Measurements from ENCODE around the gene NARF. TPM values are rescaled to one million over a fixed set of nuclear protein-coding genes. Genes with fewer than 3 reads are reported as not detected.
A peak's percentile ranks its signal among the peaks of the same experiment; 100 is the strongest.
"Not testable (repeated sequence)": the region's sequence is repeated elsewhere in the genome, so short reads cannot be mapped to it uniquely, and the experiment has no call there.

The NARF gene
- polyA plus RNA-seq, 3 donors = 88.2 to 99.3 (median 94.8) TPM

DNA sequence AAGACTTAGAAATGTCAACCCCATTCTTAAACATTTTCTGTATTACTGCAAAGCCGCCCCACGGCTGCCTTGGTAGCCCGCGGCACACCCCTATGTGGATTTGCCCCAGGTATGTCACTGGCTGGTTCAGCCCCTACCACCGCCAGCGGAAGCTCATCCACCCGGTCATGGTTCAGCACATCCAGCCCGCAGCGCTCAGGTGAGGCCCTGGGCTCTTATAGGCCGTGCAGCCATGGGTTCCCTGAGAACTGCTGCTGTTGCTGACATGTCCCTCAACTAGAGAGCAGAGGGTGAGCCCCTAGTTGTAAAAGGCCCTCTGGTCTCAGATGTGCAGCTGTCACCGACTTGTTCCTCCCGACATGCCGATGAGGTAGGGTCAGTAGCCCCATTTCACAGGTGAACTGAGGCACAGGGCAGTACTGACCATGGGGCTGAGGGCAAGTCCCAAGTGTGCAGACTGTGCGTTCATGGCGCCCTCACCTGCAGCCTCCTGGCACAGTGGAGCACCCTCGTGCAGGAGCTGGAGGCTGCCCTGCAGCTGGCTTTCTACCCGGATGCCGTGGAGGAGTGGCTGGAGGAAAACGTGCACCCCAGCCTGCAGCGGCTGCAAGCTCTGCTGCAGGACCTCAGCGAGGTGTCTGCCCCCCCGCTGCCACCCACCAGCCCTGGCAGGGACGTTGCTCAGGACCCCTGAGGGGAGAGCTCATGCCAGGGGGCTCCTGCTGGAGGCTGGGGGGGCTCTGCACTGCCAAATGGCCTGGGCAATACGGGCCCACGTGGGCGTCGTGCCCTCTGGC, 16.7 kb upstream of the NARF start:
- DNase-seq (ENCODE audit: extremely low read depth in 1 of 11, low read depth in 9 of 11, low spot score in 4 of 11) = no peak

DNA sequence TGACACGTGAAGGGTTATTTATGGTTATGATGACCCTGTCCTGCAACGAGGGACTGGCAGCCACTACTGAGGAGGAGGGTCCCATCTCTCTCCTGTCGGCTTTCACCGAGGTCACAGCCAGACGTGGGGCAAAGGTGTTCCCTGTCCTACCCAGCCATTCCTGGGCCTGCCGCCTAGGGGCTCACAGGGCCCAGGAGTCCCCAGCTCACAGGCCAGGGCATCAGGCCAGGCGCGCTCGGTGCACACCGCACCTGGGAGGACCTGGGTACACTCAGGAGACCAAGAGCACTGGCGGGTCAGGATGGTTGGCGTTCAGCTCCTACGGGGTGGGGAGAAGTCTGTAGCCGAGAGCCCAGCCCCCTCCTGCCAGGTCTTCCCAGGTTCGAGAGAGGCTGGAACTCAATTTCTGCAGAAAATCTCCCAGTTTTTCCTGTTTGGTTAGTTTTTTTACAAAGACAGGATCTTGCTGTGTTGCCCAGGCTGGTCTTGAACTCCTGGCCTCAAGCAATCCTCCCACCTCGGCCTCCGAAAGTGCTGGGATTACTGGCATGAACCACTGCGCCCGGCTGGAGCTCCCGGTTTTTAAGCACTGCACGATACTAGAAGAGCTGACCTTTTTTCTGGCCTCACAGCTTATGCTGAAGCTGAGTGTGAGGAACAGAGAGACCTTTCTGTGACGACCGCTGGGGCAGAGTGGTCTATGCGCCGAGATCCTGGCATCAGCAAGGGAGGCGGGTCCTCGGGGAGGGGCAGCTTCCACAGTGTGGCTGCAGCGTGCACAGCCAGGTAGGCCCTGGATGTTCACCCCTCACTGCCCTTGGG, 15.7 kb upstream of the NARF start:
- no peak for DNase-seq (ENCODE audit: extremely low read depth in 1 of 11, low read depth in 9 of 11, low spot score in 4 of 11)

DNA sequence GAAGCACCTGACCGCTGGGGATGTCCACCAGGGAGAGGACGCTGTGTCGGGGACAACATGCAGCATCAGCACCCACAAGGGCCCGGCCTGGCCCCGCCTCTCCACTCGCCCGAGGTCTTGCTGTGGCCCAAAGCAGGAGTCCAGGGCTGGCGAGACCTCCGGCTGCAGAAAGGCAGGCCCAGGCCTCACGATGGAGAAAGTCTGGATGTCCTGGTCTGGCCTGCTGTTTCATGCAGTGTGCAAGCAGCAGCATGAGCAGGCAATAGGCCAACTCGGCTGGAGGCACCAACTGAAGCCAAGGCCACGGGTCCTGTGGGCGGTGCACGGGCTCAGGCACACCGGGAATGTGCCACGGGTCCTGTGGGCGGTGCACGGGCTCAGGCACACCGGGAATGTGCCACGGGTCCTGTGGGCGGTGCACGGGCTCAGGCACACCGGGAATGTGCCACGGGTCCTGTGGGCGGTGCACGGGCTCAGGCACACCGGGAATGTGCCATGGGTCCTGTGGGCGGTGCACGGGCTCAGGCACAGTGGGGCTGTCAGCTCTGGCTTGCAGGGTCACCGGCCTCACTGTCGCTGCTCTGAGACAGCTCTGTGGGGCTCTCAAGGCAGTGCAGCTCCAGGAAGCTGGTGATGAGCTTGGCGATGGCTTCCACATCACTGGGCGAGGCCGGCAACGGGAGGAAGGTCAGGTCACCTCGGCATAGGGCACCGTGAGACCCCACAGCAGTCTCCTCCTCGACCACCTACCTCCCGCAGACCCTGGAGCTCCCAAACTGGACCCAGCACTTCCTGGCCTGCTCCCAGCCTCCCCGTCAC, 14.9 kb upstream of the NARF start:
- DNase-seq (ENCODE audit: extremely low read depth in 1 of 11, low read depth in 9 of 11, low spot score in 4 of 11) = no peak

DNA sequence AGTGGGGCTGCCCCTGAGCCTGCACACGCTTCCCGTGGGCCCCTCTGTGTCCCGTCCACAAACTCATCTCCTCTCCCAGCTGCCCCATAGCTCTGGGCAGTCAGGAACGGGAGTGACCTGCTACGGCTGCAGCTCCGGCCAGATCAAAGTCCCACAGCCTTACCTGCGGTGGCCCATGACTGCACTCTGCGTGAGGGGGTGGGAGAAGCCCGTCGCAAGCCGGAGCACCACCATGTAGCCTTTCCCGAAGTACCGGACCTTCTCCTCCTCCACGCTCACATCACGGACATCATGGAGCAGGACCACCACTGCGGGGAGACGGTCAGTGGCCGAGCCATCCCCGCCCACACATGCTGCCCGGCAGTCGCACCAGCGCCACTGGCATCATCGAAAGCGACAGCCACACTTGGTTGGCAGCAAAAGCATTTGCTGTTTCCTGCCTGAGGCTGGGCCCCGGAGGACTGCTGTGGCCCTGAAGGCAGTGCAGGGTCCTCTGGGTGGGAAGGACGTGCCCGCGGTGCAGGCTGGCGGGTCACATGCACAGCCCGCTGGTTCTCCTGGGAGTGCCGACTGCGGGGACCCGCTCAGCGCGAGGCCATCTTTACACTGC, 14.2 kb upstream of the NARF start:
- DNase-seq (ENCODE audit: extremely low read depth in 1 of 11, low read depth in 9 of 11, low spot score in 4 of 11) = no peak

DNA sequence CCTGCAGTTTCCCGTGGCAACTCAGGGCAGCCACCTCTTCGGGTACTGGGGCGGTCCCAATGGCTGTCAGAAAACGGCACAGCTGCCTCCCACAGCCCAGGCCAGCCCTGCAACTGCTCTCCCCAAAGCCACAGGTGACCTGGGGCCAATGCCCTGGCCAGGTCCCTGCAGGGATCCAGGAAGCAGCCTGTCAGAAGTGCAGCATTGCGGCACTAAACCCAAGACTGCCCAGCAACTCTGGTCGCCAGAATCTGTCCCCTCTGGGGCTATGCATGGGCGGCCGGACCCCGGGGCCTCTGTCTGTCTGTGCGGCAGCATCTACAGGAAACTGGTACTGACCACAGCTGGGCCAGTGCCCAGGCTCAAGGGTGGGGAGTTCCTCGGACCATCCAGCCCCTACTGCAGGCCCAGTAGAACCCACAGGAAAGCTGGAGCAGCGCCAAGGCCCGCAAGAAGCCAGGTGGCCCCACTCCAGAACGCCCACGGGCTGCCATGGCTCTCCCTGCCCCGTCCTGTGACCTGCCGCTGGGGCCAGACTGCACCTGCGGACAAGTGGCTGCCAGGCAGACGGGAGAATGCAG, 13.5 kb upstream of the NARF start:
- no peak for DNase-seq (ENCODE audit: extremely low read depth in 1 of 11, low read depth in 9 of 11, low spot score in 4 of 11)

DNA sequence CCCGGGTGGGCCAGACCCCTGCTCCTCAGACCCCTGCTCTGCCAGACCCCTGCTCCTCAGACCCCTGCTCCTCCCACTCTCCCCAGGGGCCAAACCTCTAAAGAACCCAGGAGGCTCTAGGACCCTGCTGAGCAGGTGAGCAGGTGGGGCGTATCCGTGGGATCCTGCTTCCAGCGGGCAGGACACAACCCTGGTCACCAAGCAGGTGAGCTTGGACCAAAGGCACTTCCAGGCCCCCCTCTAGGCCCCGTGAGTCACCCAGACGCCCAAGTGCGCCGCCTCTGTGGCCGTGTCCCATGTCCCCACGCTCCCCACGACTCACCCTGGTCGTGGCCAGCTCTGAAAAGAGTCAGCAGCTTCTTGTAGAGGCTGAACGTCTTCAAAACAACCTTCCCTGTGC, 13.0 kb upstream of the NARF start:
- no peak for DNase-seq (ENCODE audit: extremely low read depth in 1 of 11, low read depth in 9 of 11, low spot score in 4 of 11)

DNA sequence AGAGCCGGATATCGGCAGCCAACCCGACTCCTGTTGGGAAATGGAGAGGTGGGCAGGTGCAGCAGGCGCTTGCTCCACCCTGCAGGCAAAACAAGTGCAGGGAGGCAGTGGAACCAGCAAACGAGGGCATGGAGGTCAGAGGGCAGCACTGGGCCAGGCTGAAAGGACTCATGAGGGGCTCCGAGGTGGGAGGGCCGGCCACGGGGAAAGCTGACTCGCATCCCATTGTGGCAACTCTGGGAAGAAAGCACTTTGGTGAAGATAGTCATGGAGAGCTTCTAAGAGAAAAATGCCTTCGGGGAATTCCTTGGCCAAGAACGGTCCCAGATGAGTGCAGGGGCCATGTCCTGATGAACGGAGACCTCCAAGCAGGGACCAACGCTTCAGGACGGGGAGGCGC, 12.4 kb upstream of the NARF start:
- no peak for DNase-seq (ENCODE audit: extremely low read depth in 1 of 11, low read depth in 9 of 11, low spot score in 4 of 11)

DNA sequence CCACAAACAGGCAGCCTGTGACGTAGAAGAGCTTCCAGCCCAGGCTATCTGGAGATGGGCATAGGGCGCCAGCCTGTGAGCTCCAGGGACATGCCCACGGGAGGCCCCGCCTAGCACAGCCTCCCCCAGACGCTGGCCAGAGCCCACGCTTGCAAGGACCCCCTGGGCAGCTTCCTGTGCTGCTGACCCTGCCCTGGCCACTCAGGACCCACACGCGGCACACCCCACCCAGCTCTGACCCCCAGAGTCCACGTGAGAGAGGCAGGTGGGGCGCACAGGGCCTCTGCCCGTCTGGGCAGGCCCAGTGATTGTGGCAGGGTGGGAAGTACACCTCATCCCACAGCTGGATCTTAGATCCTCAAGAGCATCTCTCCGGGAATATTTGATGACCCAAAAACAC, 11.9 kb upstream of the NARF start:
- DNase-seq (ENCODE audit: extremely low read depth in 1 of 11, low read depth in 9 of 11, low spot score in 4 of 11) = no peak

DNA sequence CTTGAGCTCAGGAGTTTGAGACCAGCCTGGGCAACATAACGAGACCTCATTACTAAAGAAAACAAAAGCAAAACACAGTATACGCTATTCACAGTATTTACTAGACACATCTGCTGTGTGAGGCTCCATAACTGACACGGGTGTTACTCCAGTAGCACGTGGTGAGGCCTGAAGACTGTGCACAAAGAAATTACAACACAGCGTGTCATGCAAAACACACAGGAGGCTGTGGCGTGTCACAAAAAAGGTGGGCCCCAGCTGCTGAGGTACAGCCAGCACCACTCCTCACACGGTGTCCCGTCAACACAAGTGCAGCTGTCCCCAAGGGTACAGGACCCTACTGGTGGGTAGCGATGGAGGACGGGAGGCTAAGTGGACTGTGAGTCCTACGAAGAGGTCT, 10.7 kb upstream of the NARF start:
- no peak for DNase-seq (ENCODE audit: extremely low read depth in 1 of 11, low read depth in 9 of 11, low spot score in 4 of 11)

DNA sequence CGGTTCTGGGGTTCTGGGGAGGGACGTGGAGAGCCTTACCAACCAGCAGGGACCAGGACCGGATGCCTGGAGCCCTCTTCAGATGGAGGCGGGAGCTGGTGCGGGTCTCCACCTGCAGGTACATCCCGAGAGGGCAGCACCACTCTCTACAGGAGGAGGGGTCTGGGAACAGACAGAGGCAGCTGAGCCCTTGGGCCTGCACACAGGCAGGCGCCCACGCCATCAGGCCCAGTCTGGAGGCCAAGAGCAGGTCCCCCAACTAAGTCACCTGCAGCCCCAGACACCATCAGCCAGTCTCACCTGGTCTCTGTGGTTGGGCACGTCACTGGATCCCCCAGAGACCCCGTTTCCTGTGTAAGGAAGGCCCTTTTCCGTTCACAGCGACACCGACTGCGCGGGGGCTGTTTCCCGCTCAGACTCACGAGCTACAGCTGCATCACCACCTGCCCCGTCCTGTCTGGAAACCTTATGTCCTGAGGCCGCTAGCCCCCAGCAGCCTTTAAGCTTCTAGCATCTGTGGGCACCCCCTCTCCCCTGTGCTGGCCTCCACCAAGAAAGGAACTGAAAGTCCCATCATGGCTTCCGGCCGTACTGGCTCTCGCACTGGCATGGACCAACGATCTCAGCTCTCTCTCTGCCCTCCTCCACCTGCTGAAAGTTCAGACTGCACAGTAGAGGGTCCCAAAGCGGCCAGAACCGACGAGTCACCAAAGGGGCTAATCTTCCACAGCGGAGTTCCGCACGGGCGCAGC, 9.2 kb upstream of the NARF start:
- DNase-seq (ENCODE audit: extremely low read depth in 1 of 11, low read depth in 9 of 11, low spot score in 4 of 11) = no peak

DNA sequence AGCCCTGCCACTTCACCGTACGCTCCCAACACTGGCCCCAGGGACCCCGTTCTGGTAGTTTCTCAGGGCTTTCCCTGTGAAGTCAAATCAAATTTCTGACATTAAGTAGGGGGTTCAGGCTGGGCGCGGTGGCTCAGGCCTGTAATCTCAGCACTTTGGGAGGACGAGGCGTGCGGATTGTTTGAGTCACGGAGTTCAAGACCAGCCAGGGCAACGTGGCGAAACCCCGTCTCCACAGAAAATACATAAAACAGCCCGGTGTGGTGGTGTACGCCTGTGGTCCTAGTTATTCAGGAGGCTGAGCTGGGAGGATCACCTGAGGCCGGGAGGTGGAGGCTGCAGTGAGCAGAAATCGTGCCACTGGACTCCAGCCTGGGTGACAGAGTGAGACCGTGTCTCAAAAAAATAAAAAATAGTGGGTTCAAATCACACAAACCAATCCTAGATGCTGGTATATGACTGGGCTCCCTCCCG, 8.6 kb upstream of the NARF start:
- no peak for DNase-seq (ENCODE audit: extremely low read depth in 1 of 11, low read depth in 9 of 11, low spot score in 4 of 11)

DNA sequence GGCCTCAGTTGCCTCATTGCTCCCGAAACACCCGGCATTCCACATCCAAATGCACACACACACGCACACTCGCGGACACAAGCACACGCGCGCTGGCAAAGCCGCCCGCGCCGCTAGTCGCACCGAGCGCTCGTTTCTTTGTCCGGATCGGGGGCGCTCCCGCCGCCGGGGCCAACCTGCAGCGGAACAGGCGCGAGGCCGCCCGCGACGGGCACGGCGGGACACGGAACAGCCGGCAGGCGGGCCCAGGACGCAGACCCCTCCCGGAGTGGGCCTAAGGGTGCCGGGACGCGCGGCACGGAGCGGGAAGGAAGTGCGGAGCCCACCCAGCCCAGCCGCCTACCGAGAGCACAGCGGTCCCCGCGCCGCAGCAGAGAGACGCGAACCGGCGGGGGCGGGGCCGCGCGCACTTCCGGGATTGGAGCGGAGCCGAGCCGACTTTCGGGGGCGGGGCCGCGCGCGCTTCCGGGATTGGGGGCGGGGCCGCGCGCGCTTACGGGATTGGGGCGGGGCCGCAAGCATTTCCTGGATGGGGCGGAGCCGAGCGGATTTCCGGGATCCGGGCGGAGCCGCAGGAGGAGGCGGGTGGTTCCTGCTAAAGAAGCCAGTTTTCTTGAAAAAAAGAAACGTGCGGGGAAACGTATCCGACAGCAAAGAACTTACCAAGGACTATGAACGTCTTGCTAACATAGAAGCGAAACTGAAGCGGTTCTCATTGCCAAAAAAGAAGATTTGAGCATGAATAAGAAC, 8.0 kb upstream of the NARF start, which contains the start of gene CYBC1:
Gene CYBC1 (minus strand): TSS at position 396 of the 750 bp plus-strand sequence. CDS start 1,498 bp downstream, outside the sequence.
- DNase-seq (ENCODE audit: extremely low read depth in 1 of 11, low read depth in 9 of 11, low spot score in 4 of 11) = peak; percentile 68 to 92 (median 84)

DNA sequence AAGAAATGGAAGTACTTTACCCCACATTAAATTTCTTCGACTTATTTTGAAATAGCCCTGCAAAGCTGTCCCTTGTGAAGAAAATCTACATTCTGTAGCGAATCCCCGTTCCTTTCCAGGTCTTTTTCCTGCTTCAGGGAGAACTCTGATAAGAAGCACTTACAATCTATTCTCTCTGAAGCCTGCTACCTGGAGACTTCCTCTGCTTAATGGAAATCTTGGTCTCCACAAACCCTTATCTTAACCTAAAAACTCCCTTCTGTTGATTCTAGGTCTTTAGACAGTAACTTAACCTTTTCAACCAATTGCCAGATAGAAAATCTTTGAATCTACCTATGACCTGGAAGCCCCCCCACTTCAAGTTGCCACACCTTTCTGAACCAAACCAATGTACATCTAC, 6.4 kb upstream of the NARF start:
- DNase-seq (ENCODE audit: extremely low read depth in 1 of 11, low read depth in 9 of 11, low spot score in 4 of 11) = no peak

DNA sequence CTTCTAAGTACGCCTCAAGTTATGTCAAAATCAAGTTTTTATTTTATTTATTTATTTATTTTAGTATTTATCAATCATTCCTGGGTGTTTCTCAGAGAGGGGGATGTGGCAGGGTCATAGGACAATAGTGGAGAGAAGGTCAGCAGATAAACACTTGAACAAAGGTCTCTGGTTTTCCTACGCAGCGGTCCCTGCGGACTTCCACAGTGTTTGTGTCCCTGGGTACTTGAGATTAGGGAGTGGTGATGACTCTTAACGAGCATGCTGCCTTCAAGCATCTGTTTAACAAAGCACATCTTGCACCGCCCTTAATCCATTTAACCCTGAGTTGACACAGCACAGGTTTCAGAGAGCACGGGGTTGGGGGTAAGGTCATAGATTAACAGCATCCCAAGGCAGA, 5.4 kb upstream of the NARF start:
- DNase-seq (ENCODE audit: extremely low read depth in 1 of 11, low read depth in 9 of 11, low spot score in 4 of 11) = not testable (repeated sequence)

DNA sequence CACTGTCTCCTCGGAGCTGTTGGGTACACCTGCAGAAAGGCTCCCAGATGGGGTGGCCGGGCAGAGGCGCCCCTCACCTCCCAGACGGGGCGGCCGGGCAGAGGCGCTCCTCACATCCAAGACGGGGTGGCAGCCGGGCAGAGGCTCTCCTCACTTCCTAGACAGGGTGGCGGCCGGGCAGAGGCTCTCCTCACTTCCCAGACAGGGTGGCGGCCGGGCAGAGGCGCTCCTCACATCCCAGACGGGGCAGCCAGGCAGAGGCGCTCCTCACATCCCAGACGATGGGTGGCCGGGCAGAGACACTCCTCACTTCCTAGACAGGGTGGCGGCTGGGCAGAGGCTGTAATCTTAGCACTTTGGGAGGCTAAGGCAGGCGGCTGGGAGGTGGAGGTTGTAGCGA, 4.8 kb upstream of the NARF start:
- DNase-seq (ENCODE audit: extremely low read depth in 1 of 11, low read depth in 9 of 11, low spot score in 4 of 11) = not testable (repeated sequence)

DNA sequence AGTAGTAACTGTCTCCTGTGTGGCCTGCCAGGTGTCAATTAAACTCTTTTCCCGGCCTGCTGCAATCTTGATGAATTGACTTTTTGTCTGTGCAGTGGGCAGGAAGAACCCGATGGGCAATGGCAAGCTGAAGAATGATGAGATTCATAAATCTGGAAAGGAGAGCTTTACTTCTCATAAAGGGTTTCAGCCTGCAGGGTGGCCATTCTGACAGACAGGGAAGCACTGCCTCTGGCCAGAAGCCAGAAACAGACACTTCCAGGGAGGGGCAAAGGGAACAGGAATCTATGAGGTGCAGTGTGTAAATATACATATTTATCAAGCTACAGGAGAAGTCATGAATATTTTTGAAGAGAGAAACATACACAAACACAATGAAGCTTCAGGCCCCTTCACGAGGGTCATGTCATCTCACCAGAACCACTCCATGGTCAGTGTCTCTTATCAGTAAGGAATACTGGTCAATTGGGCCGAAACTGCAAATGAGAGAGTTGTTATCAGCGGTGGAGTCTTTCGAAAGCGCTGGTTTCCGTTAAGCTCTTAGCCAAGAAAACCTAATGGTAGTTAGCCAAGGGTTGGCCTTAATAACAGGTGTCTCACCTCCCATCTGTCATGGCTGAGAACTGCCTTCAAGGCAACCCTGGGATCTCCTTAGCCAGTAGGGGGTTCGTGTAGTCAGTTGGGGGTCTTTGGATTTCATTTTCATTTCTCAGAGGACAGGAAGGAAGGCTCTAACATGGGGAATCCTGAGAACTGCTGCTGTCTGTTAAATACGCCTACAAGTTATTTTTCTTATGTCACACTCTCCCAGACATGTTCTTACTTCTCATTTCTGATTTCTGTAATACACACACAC, 1.2 kb upstream of the NARF start:
- DNase-seq (ENCODE audit: extremely low read depth in 1 of 11, low read depth in 9 of 11, low spot score in 4 of 11) = no peak

DNA sequence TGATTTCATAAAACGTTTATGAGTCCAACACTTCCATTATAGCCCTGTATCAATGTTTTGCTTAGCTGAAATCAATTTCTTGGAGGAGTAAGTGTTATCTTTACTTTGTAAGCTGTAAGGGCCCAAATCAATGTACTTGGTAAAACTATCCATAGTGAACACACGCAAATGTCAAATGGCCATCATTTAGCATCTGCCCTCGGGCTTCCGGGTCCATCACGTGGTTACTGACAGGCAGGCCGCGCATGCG, 687 bp upstream of the NARF start:
- DNase-seq (ENCODE audit: extremely low read depth in 1 of 11, low read depth in 9 of 11, low spot score in 4 of 11) = peak in 2 of 11 donors; percentile 80 to 81
